Fibroblast of lung (primary cell): ENCODE measurements around the gene RSPH3.

ENCODE experiments used
- EZH2 ChIP-seq: IDR thresholded peaks from 2 replicates; pipeline ENCODE4 v1.5.1; 2012; ENCODE audit warnings: low read length, control low read depth, mild to moderate bottlenecking; ENCODE audit errors: missing control alignments
- TF ChIP-seq, protein P1 (sequence below), 2 donors: IDR thresholded peaks in 1 of 2; conservative IDR thresholded peaks in 1 of 2; 1 replicate in 1 of 2; 2 replicates in 1 of 2; pipeline ENCODE4 v1.5.1; 2011 to 2012; ENCODE audit warnings: low read length in 2 of 2, control low read depth in 1 of 2, inconsistent platforms in 1 of 2, low read depth in 1 of 2, mild to moderate bottlenecking in 1 of 2

- TF ChIP-seq, protein P1, sequence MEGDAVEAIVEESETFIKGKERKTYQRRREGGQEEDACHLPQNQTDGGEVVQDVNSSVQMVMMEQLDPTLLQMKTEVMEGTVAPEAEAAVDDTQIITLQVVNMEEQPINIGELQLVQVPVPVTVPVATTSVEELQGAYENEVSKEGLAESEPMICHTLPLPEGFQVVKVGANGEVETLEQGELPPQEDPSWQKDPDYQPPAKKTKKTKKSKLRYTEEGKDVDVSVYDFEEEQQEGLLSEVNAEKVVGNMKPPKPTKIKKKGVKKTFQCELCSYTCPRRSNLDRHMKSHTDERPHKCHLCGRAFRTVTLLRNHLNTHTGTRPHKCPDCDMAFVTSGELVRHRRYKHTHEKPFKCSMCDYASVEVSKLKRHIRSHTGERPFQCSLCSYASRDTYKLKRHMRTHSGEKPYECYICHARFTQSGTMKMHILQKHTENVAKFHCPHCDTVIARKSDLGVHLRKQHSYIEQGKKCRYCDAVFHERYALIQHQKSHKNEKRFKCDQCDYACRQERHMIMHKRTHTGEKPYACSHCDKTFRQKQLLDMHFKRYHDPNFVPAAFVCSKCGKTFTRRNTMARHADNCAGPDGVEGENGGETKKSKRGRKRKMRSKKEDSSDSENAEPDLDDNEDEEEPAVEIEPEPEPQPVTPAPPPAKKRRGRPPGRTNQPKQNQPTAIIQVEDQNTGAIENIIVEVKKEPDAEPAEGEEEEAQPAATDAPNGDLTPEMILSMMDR (conservative IDR thresholded peaks at IDR 0.05 in 1 of 2, IDR thresholded peaks at IDR 0.05 in 1 of 2; ENCODE audit: low read depth in 1 of 2, low read length in 2 of 2): no peak
- no peak for TF ChIP-seq EZH2
These were observed 75.2 kb downstream of the RSPH3 start for GRCh38 chr6:158924499-158925455.
